Fibroblast of lung (primary cell): ENCODE results near the gene PRRT2.

Experiments
- CTCF ChIP-seq, 2 donors: IDR thresholded peaks in 1 of 2; conservative IDR thresholded peaks in 1 of 2; 1 replicate in 1 of 2; 2 replicates in 1 of 2; pipeline ENCODE4 v1.5.1; 2011 to 2012; ENCODE audit warnings: low read length in 2 of 2, control low read depth in 1 of 2, inconsistent platforms in 1 of 2, low read depth in 1 of 2, mild to moderate bottlenecking in 1 of 2
- EZH2 ChIP-seq: IDR thresholded peaks from 2 replicates; pipeline ENCODE4 v1.5.1; 2012; ENCODE audit warnings: low read length, control low read depth, mild to moderate bottlenecking; ENCODE audit errors: missing control alignments

GRCh38 chr16:29774730-29775129, 37.3 kb upstream of the PRRT2 start:
- TF ChIP-seq CTCF (conservative IDR thresholded peaks at IDR 0.05 in 1 of 2, IDR thresholded peaks at IDR 0.05 in 1 of 2; ENCODE audit: low read depth in 1 of 2, low read length in 2 of 2) (no peak), EZH2 (no peak)
